ENCODE measurements around the gene C3AR1.
A peak's percentile ranks its signal among the peaks of the same experiment; 100 is the strongest.
"Not testable (repeated sequence)": the region's sequence is repeated elsewhere in the genome, so short reads cannot be mapped to it uniquely, and the experiment has no call there.

The C3AR1 gene

DNA sequence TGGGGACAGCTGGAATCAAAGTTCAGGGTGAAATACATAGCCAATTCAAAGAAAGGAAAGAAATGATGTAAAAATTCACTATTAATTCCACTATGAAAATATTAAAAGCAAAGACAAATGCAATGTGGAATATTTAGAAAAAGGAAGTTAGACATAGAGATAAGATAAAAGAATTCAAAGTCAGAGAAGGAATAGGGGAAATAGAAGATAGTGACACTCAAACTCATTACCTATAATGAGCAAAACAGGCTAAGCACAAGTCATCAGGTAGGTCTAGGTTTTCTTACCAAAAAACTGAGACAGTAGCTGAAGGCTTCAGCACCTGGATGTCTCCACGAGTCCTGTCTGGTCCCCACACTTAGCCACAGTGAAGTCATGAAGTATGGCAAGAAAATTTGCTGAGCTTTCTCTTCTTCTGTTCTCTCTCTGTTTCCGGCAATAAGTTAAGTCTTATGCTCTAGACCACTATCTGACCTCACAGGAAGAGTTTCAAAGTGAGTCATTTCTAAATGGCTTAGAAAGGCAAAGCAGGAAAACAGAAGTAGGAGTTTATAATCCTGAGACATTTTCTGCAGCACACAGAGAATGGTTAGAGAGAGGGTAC lies at the start of gene C3AR1:
Gene C3AR1 (minus strand): TSS at position 369 of the 604 bp plus-strand sequence. CDS start 6,174 bp downstream, outside the sequence.
- DNase-seq (ENCODE audit: low read depth in 2 of 2) = no peak

DNA sequence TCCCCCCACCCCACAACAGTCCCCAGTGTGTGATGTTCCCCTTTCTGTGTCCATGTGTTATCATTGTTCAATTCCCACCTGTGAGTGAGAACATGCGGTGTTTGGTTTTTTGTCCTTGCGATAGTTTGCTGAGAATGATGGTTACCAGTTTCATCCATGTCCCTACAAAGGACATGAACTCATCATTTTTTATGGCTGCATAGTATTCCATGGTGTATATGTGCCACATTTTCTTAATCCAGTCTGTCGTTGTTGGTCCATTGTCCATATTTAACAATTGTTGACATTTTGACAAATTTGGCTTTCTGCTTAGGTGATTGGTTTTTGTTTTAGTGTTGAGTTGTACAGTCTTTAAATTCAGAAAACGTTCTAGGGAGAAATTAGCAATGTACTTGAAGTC lies 47.0 kb upstream of the C3AR1 start:
- not testable (repeated sequence) for DNase-seq (ENCODE audit: low read depth in 2 of 2)

DNA sequence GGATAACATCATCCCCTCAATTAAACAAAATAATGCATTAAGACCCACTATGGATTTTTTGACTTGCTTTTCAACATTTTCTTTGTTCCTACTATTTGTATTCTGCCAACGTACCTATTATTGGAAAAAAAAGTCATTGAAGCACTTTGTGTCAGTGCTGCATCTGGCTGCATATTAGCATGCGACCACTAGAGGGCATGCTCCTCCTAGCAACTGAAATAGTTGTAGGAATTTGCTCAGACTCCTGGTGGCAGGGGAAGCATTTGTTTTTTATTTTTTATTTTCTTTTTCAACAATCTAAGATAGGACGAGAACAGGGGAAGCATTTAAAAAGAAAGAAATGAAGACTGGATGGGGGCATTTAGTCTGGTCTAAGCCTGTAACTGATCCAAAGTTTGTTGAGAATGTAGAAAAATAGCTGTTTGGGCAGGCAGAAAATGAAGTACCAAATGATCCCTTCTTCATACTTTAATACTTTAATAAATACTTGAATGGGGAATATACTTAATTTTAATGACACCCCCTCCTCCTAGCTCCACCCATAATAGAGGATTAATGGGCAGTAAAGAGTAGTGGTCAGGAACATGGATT lies 42.7 kb upstream of the C3AR1 start:
- peak; percentile 62 to 71 for DNase-seq (ENCODE audit: low read depth in 2 of 2)

DNA sequence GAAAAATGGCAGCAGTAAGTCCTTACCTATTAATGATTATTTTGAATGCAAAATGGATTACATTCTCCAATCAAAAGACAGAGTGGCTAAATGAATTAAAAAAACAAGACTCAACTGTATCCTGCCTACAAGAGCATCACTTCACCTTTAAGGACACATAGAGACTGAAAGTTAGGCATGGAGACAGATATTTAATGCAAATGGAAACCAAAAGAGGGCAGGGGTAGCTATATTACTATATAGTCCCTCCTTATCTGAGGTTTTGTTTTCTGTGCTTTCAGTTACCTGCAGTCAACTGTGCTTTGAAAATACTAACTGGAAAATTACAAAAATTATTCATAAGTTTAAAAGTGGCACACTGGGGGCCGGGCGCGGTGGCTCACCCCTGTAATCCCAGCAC lies 33.1 kb upstream of the C3AR1 start:
- DNase-seq (ENCODE audit: low read depth in 2 of 2) = no peak

DNA sequence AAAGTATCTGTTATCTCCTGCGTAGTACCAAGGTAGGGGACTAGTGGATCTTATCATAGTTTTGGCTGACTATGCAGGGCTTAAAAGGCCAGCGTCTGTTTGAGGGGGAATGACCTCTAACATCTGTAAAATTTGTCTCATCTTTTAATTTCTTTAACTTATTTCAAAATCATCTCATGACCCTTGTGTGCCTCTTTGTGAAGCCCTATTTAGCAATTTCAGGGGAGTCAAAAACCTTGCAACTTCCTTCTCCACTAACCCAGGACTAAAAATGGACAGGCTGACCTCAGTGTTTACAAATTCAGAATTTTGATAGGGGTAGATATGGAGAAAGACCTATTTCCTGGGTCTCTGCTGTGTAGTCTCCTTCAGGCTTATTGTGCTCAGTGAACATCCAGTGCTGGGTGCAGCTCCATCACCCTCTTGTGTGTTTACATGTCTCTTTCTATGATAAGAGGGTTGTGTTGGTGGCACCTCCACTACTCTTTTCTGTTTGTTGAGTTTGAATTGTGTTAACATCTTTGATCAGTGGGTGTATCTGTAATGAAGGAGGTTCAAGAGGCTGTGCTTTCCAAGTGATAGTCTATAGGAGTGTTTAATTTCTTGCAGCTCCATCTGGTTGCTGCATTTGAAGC lies 30.2 kb upstream of the C3AR1 start:
- DNase-seq (ENCODE audit: low read depth in 2 of 2) = no peak

DNA sequence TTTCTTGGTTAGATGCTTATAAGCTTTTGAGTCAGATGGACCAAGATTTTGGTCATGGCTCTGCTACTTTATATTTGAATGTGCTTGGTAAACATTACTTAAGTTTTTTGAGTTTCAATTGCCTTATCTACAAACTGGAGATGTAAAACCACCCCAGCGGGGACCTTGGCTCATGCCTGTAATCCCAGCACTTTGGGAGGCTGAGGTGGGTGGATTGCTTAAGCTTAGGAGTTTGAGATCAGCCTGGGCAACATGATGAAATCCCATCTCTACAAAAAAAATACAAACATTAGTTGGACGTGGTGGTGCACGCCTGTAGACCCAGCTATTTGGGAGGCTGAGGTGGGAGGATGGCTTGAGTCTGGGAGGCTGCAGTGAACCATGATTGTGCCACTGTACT lies 27.1 kb upstream of the C3AR1 start:
- no peak for DNase-seq (ENCODE audit: low read depth in 2 of 2)

DNA sequence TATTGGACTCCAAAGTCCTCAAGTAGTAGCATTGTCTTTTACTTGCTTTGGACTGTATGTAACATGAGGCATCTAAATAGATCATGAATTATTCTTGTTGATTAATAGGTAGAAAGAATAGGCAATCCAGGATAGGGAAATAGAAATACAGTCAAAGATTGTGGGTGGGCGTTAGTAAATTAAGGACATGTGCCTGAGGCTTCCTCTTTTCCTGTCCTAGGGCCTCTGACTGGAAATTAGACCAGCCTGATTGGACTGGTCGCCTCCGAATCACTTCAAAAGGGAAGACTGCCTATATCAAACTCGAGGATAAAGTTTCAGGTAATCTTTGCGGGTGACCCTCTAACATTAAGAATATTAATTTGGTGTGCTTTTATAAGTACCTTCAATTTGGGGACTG lies 23.6 kb upstream of the C3AR1 start:
- DNase-seq (ENCODE audit: low read depth in 2 of 2) = no peak

DNA sequence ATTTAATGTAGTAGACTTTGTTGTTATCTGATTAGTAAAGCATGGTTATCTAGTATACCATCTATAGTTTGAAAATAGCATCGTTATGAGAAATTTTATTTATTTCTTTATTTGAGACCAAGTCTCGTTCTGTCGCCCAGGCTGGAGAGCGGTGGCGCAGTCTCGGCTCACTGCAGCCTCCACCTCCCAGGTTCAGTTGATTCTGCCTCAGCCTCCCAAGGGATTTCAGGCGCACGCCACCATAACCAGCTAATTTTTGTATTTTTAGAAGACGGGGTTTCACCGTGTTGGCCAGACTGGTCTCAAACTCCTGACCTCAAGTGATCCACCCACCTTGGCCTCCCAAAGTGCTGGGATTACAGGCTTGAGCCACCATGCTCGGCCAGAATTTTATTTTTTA lies 23.1 kb upstream of the C3AR1 start:
- DNase-seq (ENCODE audit: low read depth in 2 of 2) = not testable (repeated sequence)

DNA sequence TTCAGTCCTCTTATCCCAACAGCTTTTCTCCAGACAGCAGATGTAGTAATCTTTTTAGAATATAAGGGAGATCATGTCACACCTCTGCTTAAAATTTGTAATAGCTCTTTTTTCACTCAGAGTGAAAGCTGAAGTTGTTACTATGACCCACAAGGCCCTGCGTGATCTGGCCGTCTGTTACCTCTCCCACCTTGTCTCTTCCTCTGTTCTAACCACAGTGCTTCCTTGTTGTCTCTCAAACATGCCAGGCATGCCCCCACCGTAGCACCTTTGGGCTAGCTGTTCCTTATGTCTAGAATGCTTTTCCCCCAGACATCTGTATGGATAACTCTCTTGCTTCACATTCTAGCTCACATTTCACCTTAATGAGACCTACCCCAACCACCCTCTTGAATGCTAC lies 22.4 kb upstream of the C3AR1 start:
- DNase-seq (ENCODE audit: low read depth in 2 of 2) = no peak

DNA sequence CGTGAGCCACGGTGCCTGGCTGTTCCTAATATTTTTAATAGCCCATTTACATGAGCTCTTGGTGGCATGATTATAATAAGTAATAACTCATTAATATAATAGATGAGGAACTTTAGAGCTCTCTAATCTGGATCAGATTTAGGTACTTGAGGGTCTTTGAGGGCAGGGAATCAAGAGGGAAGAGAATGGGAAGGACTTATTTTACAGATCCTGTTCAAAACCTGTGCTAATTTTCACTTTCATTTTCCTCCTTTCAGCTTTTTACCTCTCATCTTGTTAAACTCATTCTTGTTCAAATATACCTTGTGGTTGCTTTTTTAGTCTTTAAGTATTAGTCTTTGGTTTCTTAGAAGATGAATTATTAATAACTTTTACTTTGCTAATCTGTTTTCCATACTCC lies 21.5 kb upstream of the C3AR1 start:
- no peak for DNase-seq (ENCODE audit: low read depth in 2 of 2)

DNA sequence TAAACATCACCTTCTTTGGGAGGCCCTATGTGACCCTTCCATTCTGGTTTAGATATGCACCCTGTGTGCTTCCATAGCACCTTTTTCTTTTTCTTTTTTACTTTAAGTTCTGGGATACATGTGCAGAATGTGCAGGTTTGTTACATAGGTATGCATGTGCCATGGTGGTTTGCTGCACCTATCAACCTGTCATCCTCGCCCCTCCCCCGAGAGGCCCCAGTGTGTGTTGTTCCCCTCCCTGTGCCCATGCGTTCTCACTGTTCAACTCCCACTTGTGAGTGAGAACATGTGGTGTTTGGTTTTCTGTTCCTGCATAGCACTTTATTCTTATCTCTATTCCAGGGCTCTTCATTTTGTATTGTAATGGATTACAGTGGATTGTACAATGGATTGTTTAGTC lies 18.2 kb upstream of the C3AR1 start:
- not testable (repeated sequence) for DNase-seq (ENCODE audit: low read depth in 2 of 2)

DNA sequence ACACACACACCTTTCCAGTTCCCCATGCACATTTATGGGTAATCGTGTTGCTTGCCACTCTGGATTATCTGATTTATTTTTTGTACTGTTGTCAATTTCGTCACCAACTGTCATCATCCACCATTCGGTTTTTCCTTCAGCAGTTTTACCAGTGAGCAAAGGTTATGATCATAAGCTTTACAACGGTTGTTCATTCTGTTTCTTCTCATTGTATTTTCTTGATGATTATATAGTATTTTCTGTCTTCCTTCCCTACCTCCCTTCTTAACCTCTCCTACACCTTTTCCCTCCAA lies 16.6 kb upstream of the C3AR1 start:
- no peak for DNase-seq (ENCODE audit: low read depth in 2 of 2)

DNA sequence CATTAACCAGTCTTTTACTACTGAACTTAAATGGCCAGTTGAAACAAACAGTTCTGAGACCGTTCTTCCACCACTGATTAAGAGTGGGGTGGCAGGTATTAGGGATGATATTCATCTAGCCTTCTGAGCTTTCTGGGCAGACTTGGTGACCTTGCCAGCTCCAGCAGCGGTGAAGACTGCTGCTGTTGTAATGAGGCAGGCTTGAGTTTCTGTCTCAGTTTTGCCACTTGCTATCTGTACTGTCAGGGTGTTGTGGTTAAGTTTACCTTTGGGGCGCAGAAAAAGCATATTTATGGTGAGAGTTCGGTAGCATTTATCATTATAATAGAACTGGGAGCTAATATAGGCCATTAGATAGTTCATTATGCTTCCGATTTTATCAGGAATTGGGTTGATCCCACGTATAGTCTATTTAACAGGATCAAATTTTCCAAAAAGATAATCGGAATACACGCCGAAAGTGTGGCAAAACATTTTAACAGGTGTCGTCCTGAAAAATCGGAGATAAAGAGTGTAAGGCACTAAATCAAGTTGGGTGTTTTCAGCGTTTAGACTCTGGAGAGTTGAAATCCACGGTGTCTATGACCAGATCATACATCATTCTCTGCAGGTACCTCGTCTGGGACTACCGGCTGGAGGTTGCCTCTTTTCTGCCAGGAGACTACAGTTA lies 15.2 kb upstream of the C3AR1 start:
- DNase-seq (ENCODE audit: low read depth in 2 of 2) = no peak

DNA sequence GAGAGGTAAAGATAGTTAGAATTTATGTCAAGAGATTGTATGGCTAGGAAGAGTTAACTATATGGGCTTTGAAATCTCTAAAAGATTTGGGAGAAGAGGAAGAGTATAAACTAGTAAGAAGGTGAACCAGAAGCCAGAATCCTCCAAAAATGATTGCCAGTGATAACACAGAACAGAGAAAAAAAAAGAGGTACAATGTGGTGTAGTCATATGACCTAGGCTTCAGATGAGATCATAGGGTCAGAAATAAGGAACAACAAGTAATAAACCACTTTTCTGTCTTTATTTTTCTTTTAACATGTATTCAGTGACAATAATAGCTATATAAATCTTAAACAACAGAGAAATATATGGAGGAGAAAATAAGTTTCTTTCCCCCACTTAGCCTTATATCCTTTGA lies 14.0 kb upstream of the C3AR1 start:
- no peak for DNase-seq (ENCODE audit: low read depth in 2 of 2)

DNA sequence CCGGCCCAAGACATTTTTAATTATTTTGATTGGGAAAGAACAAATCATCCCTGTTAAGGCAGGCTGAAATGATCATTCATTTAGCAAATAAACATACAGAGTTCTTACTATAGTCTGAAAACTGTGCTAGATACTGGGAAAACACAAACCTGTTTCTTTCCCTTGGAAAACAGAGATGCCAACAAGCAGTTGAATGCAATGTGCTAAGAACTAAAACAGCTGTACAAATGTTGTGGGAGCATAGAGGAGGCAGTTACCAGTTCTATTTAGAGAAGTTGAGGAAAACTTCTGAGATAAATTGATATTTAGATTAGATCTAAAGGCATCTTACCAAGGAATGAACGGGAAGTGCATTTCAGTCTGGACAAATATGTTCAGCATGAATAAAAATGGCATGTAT lies 12.8 kb upstream of the C3AR1 start:
- no peak for DNase-seq (ENCODE audit: low read depth in 2 of 2)

DNA sequence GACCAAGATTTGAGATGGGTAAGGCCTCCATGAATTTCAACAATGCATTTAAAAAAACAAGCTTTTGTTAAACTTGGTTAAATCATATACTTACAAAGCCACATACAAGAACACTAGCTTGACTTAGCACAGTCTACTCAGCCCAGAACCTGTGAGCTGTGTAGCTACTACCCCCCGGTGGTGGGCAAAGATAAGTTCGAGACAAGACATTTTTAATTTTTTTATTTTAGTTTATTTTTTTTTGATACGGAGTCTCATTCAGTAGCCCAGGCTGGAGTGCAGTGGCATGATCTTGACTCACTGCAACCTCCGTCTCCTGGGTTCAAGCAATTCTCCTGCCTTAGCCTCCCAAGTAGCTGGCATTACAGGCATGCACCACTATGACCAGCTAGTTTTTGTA lies 12.2 kb upstream of the C3AR1 start:
- DNase-seq (ENCODE audit: low read depth in 2 of 2) = peak in 1 of 2 donors; percentile 33

DNA sequence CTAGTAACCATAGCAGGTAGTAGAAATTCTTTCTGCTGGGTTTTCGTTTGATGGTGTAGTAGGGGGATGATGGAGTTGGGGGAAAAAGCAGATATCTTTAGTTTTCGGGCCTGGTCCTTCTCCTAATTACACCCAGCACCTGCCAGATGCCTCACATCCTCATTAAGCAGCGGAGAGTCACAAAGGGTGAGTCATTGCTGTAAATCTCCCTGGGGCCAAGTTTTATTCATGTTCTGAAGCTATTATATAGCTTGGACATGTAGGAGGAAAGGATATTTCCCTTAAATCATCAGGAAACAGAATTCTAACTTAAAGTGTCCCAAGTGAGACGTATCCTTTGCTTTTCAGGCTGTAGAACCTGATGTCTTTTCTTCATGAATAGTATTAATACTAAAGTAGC lies 11.0 kb upstream of the C3AR1 start:
- no peak for DNase-seq (ENCODE audit: low read depth in 2 of 2)

DNA sequence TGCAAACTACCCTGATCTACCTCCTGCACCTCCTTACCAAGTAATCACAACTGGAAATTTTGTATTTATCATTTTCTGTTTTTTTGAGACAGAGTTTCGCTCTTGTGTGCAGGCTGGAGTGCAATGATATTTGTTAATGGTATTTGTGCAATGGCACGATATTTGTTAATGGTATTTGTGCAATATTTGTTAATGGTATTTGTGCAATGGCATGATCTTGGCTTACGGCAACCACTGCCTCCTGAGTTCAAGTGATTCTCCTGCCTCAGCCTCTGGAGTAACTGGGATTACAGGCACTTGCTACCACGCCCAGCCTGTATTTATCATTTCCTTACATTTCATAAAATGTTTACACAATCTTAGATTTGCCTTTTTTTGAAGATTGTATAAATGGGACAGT lies 10.2 kb upstream of the C3AR1 start:
- DNase-seq (ENCODE audit: low read depth in 2 of 2) = no peak

DNA sequence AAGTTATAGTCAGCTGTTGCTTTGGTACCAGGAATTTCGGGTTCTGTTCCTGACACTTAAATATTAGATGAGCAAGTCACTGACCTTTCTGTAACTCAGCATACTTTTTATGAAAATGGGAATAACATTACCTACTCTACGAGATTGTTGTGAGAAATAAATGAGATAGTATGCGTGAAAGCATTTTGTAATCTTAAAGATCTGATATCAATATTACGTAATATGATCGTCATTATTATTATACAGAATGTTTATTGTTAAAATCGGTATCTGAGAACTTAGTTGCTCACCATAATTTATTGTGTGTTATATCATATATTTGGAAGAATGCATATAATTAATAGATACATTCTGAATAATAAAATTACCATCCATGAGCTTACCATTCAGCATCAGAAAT lies 9.8 kb upstream of the C3AR1 start:
- DNase-seq (ENCODE audit: low read depth in 2 of 2) = no peak

DNA sequence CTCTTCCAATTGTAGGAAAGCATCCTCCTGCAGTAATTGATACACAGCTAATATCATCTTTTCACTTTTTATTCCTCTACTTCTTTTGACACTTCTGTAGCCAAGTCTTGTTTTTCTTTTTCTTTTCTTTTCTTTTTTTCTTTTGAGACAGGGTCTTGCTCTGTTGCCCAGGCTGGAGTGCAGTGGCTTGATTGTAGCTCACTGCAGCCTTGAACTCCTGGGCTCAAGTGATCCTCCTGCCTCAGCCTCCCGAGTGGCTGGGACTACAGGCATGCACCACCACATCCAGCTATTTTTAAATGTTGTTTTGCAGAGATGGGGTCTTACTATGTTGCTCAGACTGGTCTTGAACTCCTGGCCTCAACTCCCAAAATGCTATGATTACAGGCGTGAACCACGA lies 5.7 kb upstream of the C3AR1 start:
- DNase-seq (ENCODE audit: low read depth in 2 of 2) = not testable (repeated sequence)

DNA sequence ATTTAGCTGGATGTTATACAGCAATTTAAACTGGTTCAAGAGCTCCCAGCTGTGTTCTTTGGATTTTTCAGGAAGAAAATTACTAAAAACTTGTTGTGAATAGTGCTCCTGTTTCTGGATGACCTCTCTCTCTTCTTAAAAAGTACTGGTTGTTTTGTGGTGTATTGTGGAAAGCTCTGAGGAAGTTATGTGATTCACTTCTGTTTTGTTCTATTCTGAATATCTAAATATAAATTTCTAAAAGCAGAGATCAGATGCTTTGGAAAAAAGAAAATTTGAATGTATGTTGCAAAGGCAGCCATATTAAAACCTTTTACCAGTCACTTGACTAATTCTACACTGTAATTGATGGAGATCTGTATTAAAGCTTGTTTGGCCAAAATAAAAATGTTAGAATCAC lies 3.4 kb upstream of the C3AR1 start:
- DNase-seq (ENCODE audit: low read depth in 2 of 2) = no peak

DNA sequence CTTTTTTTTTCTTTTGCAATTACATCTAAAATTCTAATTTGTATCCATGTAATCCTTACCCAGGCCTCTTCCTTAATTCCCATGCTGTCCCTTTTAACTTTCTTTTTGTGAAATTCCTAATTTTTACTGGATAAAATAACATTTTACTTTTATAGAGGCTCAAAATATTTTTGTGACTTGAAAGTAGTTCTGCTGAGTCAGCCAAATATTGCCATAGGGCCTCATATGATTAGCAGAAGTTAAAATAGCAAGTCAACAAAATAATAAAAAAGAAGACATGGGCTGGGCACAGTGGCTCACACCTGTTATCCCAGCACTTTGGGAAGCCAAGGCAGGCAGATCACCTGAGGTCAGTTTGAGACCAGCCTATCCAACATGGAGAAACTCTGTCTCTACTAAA lies 2.0 kb downstream of the C3AR1 start:
- no peak for DNase-seq (ENCODE audit: low read depth in 2 of 2)

DNA sequence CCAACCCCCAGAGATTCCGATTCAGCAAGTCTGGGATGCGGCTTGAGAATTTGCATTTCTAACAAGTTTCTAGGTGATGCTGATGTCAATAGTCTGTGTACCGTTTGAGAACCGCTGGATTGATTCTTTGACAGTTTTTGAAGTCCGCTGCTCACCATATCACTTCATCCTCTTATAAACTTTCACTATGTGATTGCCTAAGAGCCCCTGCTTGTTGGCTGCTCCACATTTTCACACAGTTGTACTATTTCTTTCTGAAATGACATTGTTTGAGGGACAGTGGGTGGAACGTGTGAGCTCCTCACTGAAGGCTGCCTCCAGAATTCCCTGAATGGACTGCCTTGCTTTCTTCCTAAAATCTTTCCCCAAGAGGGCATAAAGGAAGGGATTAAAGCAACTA lies 7.7 kb downstream of the C3AR1 start:
- no peak for DNase-seq (ENCODE audit: low read depth in 2 of 2)
